ENCODE measurements around the gene BLTP1. TPM values are rescaled to one million over a fixed set of nuclear protein-coding genes. Genes with fewer than 3 reads are reported as not detected.
A peak's percentile ranks its signal among the peaks of the same experiment; 100 is the strongest.
"Not testable (repeated sequence)": the region's sequence is repeated elsewhere in the genome, so short reads cannot be mapped to it uniquely, and the experiment has no call there.

The BLTP1 gene
- 10 to 100 TPM in 1 of 3 donors, 1 to 10 TPM in 2; 1.7 to 11.1 (median 3.3) TPM for polyA plus RNA-seq

DNA sequence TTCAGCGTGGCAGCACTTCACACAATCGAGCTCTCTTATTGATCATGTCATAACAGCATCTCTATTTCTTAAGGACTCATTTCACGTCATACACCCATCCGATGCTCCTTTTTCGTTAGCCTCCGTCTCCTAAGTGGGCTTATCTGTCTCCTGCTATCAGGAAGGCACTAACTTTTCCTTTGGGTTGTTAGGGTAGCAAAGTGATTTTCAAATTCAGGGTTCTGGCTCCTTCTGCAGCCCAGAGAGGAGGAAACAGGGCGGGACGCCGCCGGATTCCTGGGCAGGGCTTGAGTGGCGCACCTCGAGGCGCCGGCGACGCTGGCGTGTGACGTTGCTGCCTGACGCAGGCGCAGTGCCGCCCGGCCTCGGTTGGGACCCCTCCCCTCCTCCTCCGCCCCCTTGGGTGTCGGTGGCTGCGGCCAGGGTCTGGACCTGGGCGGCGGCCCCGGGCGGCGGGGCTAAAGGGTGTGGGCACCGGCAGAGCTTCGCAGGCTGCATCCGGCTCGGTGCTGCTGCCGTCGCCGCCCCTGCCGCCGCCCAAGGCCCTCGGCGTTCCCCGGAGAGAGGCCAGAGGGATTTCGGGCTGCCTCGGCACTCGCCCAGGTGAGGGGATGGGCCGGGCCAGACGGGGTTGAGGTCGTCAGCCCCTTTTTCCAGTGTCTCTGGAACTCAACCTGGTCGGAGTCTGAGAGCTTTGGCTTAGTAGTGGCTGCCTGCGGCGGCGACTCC lies at the start of gene BLTP1:
TSS of gene BLTP1 (plus strand) at position 350 of the 729 bp plus-strand sequence. CDS start 18,317 bp downstream, outside the sequence.
- Mint-ChIP-seq H3K9me3 (no peaks in the 10 kb centered on the region), H3K27me3 (ENCODE audit: low read depth in 3 of 3) (no peaks in the 10 kb centered on the region), H3K36me3 (peaks cover 9 to 14% (median 10%) of the 10 kb centered on the region in 3 donors), H3K4me1 (peaks cover 52 to 67% of the 10 kb centered on the region in 2 donors), H3K27ac (peak within 1 kb of the TSS; percentile 93 to 100 (median 98)), H3K4me3 (peak within 1 kb of the TSS; percentile 96 to 100 (median 98))
- peak; percentile 89 to 90 (median 89) for DNase-seq

GRCh38 chr4:122104184-122104583 lies 47.9 kb upstream of the BLTP1 start:
- peaks cover 3 to 18% (median 6%) of the 10 kb centered on the region in 3 donors for H3K27me3 Mint-ChIP-seq (ENCODE audit: low read depth in 3 of 3)
- no peak for DNase-seq
- H3K27ac Mint-ChIP-seq = no peak overlapping the region
- H3K4me1 Mint-ChIP-seq = no peaks in the 10 kb centered on the region
- no peak overlapping the region for H3K4me3 Mint-ChIP-seq
- no peaks in the 10 kb centered on the region for H3K36me3 Mint-ChIP-seq
- H3K9me3 Mint-ChIP-seq = no peaks in the 10 kb centered on the region

DNA sequence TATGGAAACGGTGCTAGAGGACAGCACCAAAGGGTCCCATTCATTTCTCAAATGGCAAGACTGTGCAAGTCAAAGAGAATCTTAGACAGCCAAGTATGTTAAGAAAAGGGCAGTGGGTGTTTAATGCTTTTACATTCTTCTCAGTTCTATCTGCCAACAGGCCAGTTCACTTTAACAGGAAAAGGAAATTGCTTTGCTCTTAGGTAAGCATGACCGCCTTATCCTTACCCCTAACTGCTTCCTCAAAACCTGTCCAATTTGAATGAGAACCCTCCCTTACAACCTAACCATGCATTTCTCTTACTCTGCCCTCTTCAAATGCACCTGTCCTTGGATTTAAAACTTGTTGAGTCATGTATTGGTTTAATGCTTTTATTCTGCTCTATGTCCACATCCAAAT lies 44.5 kb upstream of the BLTP1 start:
- H3K27ac Mint-ChIP-seq = no peak overlapping the region
- H3K36me3 Mint-ChIP-seq = no peaks in the 10 kb centered on the region
- no peak for DNase-seq
- peaks cover 0 to 11% (median 5%) of the 10 kb centered on the region in 3 donors for H3K27me3 Mint-ChIP-seq (ENCODE audit: low read depth in 3 of 3)
- H3K4me3 Mint-ChIP-seq = no peak overlapping the region
- no peaks in the 10 kb centered on the region for H3K9me3 Mint-ChIP-seq
- no peaks in the 10 kb centered on the region for H3K4me1 Mint-ChIP-seq

- not testable (repeated sequence) for H3K4me1 Mint-ChIP-seq; H3K9me3 Mint-ChIP-seq; H3K27ac Mint-ChIP-seq; H3K36me3 Mint-ChIP-seq; H3K27me3 Mint-ChIP-seq (ENCODE audit: low read depth in 3 of 3); DNase-seq; H3K4me3 Mint-ChIP-seq
Measured at GRCh38 chr4:122110304-122110703, 41.8 kb upstream of the BLTP1 start.

GRCh38 chr4:122117743-122118142 lies 34.4 kb upstream of the BLTP1 start:
- peaks cover 23 to 24% of the 10 kb centered on the region in 2 donors for H3K4me1 Mint-ChIP-seq
- peak in 2 of 3 donors; percentile 20 to 45 for DNase-seq
- H3K9me3 Mint-ChIP-seq = peaks cover 4 to 12% (median 7%) of the 10 kb centered on the region in 6 donors
- H3K27ac Mint-ChIP-seq = peak overlapping the region; percentile 1 to 84 (median 32)
- H3K36me3 Mint-ChIP-seq = peaks cover 3 to 11% (median 10%) of the 10 kb centered on the region in 3 donors
- H3K27me3 Mint-ChIP-seq (ENCODE audit: low read depth in 3 of 3) = peaks cover 0 to 4% (median 0%) of the 10 kb centered on the region in 3 donors
- peak overlapping the region; percentile 31 to 84 (median 70) for H3K4me3 Mint-ChIP-seq

- Mint-ChIP-seq H3K36me3 (peaks cover 3 to 11% (median 10%) of the 10 kb centered on the region in 3 donors), H3K4me3 (peak overlapping the region; percentile 1 to 84 (median 42)), H3K27ac (peak overlapping the region; percentile 2 to 84 (median 44)), H3K9me3 (peaks cover 6 to 12% (median 9%) of the 10 kb centered on the region in 6 donors), H3K4me1 (peaks cover 23 to 24% of the 10 kb centered on the region in 2 donors), H3K27me3 (ENCODE audit: low read depth in 3 of 3) (peaks cover 0 to 4% (median 0%) of the 10 kb centered on the region in 3 donors)
- DNase-seq = no peak
Measured at GRCh38 chr4:122118243-122118642, 33.9 kb upstream of the BLTP1 start.

DNA sequence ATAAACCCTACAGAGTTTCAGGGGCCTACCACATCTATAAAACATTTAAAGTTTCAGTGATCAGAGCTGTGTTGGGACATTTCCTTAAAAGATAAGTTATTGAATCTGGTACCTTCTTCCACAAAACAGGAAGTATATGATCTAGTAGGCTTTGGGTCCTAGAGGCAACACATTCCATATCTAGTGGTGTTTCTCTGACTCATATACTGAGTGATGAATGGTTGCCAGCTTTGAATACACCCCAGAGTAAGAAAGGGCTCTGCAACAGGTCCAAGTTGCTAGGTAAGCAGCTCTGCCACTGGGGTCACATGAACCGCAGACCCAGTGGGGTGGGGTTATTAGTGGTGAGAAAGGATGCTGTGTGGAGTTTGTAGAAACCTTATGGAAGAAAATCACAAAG lies 32.4 kb upstream of the BLTP1 start:
- Mint-ChIP-seq H3K36me3 (peaks cover 7 to 14% (median 11%) of the 10 kb centered on the region in 3 donors), H3K9me3 (peaks cover 7 to 12% (median 9%) of the 10 kb centered on the region in 6 donors), H3K27me3 (ENCODE audit: low read depth in 3 of 3) (peaks cover 0 to 4% (median 0%) of the 10 kb centered on the region in 3 donors), H3K4me1 (peaks cover 23 to 24% of the 10 kb centered on the region in 2 donors), H3K27ac (peak overlapping the region in 1 of 6 donors; percentile 3), H3K4me3 (no peak overlapping the region)
- no peak for DNase-seq

- peaks cover 0 to 4% (median 0%) of the 10 kb centered on the region in 3 donors for H3K27me3 Mint-ChIP-seq (ENCODE audit: low read depth in 3 of 3)
- peaks cover 7 to 14% (median 11%) of the 10 kb centered on the region in 3 donors for H3K36me3 Mint-ChIP-seq
- H3K4me3 Mint-ChIP-seq = no peak overlapping the region
- H3K9me3 Mint-ChIP-seq = peaks cover 7 to 12% (median 9%) of the 10 kb centered on the region in 6 donors
- H3K4me1 Mint-ChIP-seq = peaks cover 19 to 20% of the 10 kb centered on the region in 2 donors
- no peak overlapping the region for H3K27ac Mint-ChIP-seq
- no peak for DNase-seq
Measured at GRCh38 chr4:122121593-122121992, 30.5 kb upstream of the BLTP1 start.

GRCh38 chr4:122122083-122122482 lies 30.0 kb upstream of the BLTP1 start:
- Mint-ChIP-seq H3K4me1 (peaks cover 14 to 15% of the 10 kb centered on the region in 2 donors), H3K9me3 (peaks cover 7 to 12% (median 9%) of the 10 kb centered on the region in 6 donors), H3K4me3 (no peak overlapping the region), H3K27me3 (ENCODE audit: low read depth in 3 of 3) (peaks cover 0 to 4% (median 0%) of the 10 kb centered on the region in 3 donors), H3K27ac (no peak overlapping the region), H3K36me3 (peaks cover 7 to 14% (median 11%) of the 10 kb centered on the region in 3 donors)
- DNase-seq = no peak

- Mint-ChIP-seq H3K27ac (peak overlapping the region in 1 of 6 donors; percentile 49), H3K9me3 (peaks cover 0 to 2% (median 0%) of the 10 kb centered on the region in 6 donors), H3K4me3 (no peak overlapping the region), H3K27me3 (ENCODE audit: low read depth in 3 of 3) (peaks cover 0 to 5% (median 5%) of the 10 kb centered on the region in 3 donors), H3K4me1 (peaks cover 12 to 16% of the 10 kb centered on the region in 2 donors), H3K36me3 (no peaks in the 10 kb centered on the region)
- no peak for DNase-seq
Measured at GRCh38 chr4:122129061-122129460, 23.1 kb upstream of the BLTP1 start.

DNA sequence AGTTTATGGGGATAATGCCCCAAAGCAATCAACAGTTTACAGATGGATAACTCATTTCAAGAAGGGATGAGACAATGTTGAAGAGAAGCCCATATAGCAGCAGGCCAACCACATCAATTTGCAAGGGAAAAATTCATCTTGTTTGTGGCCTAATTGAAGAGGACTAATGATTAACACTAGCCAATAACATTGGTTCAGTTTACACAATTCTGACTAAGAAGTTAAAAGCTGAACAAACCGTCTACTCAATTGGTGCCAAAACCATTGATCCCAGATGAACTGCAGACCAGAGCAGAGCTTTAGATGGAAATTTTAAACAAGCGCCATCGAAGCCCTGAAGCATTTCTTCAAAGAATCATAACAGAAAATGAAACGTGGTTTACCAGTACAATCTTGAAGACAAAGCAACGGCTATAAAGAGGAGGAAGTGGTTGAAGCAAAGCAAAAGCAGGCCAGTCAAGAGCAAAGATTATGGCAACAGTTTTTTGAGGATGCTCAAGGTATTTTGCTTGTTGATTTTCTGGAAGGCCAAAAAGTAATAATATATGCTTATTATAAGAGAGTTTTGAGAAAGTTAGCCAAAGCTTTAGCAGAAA lies 20.5 kb upstream of the BLTP1 start:
- Mint-ChIP-seq H3K27me3 (ENCODE audit: low read depth in 3 of 3) (peaks cover 0 to 5% (median 5%) of the 10 kb centered on the region in 3 donors), H3K36me3 (no peaks in the 10 kb centered on the region), H3K4me1 (peaks cover 12 to 16% of the 10 kb centered on the region in 2 donors), H3K4me3 (peak overlapping the region in 2 of 5 donors; percentile 15 to 58), H3K9me3 (peaks cover 0 to 2% (median 0%) of the 10 kb centered on the region in 6 donors), H3K27ac (peak overlapping the region; percentile 28 to 87 (median 61))
- peak in 2 of 3 donors; percentile 11 to 37 for DNase-seq

GRCh38 chr4:122132891-122133290 lies 19.2 kb upstream of the BLTP1 start:
- H3K4me1 Mint-ChIP-seq = peaks cover 12 to 16% of the 10 kb centered on the region in 2 donors
- no peak for DNase-seq
- H3K4me3 Mint-ChIP-seq = no peak overlapping the region
- peaks cover under 1 to 3% (median 2%) of the 10 kb centered on the region in 3 donors for H3K27me3 Mint-ChIP-seq (ENCODE audit: low read depth in 3 of 3)
- peaks cover 0 to 2% (median 0%) of the 10 kb centered on the region in 6 donors for H3K9me3 Mint-ChIP-seq
- H3K36me3 Mint-ChIP-seq = no peaks in the 10 kb centered on the region
- no peak overlapping the region for H3K27ac Mint-ChIP-seq

DNA sequence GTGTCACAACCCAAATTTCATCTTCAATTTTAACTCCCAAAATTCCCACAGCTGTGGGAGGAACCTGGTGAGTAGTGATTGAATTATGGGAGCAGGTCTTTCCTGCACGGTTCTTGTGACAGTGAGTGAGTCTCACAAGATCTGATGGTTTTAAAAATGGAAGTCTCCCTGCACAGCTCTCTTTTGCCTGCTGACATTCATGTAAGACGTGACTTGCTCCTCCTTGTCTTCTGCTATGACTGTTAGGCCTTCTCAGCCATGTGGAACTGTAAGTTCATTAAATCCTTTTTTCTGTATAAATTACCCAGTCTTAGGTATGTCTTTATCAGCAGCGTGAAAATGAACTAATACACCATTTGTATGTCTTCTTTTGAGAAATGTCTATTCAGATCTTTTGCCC lies 13.0 kb upstream of the BLTP1 start:
- no peak overlapping the region for H3K4me3 Mint-ChIP-seq
- no peaks in the 10 kb centered on the region for H3K4me1 Mint-ChIP-seq
- no peak overlapping the region for H3K27ac Mint-ChIP-seq
- H3K27me3 Mint-ChIP-seq (ENCODE audit: low read depth in 3 of 3) = peaks cover 2 to 11% (median 5%) of the 10 kb centered on the region in 3 donors
- no peak for DNase-seq
- no peaks in the 10 kb centered on the region for H3K9me3 Mint-ChIP-seq
- H3K36me3 Mint-ChIP-seq = peaks cover 0 to 4% (median 3%) of the 10 kb centered on the region in 3 donors

- H3K4me1 Mint-ChIP-seq = no peaks in the 10 kb centered on the region
- H3K27me3 Mint-ChIP-seq (ENCODE audit: low read depth in 3 of 3) = peaks cover 2 to 11% (median 6%) of the 10 kb centered on the region in 3 donors
- peaks cover 0 to 4% (median 3%) of the 10 kb centered on the region in 3 donors for H3K36me3 Mint-ChIP-seq
- no peak overlapping the region for H3K27ac Mint-ChIP-seq
- H3K4me3 Mint-ChIP-seq = no peak overlapping the region
- H3K9me3 Mint-ChIP-seq = no peaks in the 10 kb centered on the region
- no peak for DNase-seq
Measured at GRCh38 chr4:122140834-122141233, 11.3 kb upstream of the BLTP1 start.

Measured in immature natural killer cell (primary cell).